Endothelial cell (in vitro differentiated cells): ENCODE measurements around the gene CLEC18C. TPM values are rescaled to one million over a fixed set of nuclear protein-coding genes. Genes with fewer than 3 reads are reported as not detected.

Source experiments
- DNase-seq: peaks from one replicate; pipeline ENCODE4 v3.0.0; 2021; ENCODE audit warnings: low spot score
- H3K27ac Mint-ChIP-seq: one replicate; pipeline ENCODE4 v1.8.0; 2021; ENCODE audit warnings: mixed read lengths, inconsistent platforms; ENCODE audit not compliant: unreplicated experiment
- H3K27me3 Mint-ChIP-seq: one replicate; pipeline ENCODE4 v1.8.0; 2021; ENCODE audit warnings: mild to moderate bottlenecking, moderate library complexity, mixed read lengths, inconsistent platforms; ENCODE audit not compliant: unreplicated experiment
- H3K36me3 Mint-ChIP-seq: one replicate; pipeline ENCODE4 v1.8.0; 2021; ENCODE audit warnings: mild to moderate bottlenecking, low read depth, mixed read lengths, inconsistent platforms; ENCODE audit not compliant: unreplicated experiment
- H3K4me1 Mint-ChIP-seq: one replicate; pipeline ENCODE4 v1.8.0; 2021; ENCODE audit warnings: mild to moderate bottlenecking, mixed read lengths, inconsistent platforms; ENCODE audit not compliant: unreplicated experiment
- H3K4me3 Mint-ChIP-seq: one replicate; pipeline ENCODE4 v1.8.0; 2021; ENCODE audit warnings: mild to moderate bottlenecking, mixed read lengths, inconsistent platforms; ENCODE audit not compliant: unreplicated experiment
- H3K9me3 Mint-ChIP-seq: one replicate; pipeline ENCODE4 v1.8.0; 2021; ENCODE audit warnings: mixed read lengths, inconsistent platforms; ENCODE audit not compliant: unreplicated experiment
- CTCF ChIP-seq: fragments of 200-600 bp; sonication (generic); IDR thresholded peaks from one replicate; pipeline ENCODE4 v1.5.0; 2021; ENCODE audit warnings: antibody characterized with exemption; ENCODE audit not compliant: unreplicated experiment
- total RNA-seq: library from RNA; stranded (reverse); fragmentation: NEBNext Ultra II Directional; extraction: Animal tissue kit (Norgen Biotek cat#: 25700); gene quantifications from one replicate; pipeline ENCODE4 v1.2.1, GENCODE V29; 2021; ENCODE audit not compliant: unreplicated experiment

The CLEC18C gene
- total RNA-seq, 1 donor from 2014 or later = 1.0 TPM

GRCh38 chr16:70157105-70157476 is 16.5 kb upstream of the CLEC18C start:
- Mint-ChIP-seq H3K4me1 (no peaks in the 10 kb centered on the region), H3K27me3 (peaks cover 3% of the 10 kb centered on the region), H3K36me3 (peaks cover 30% of the 10 kb centered on the region), H3K9me3 (no peaks in the 10 kb centered on the region), H3K27ac (no peak overlapping the region), H3K4me3 (peak overlapping the region; percentile 12)
- DNase-seq = no peak
- no peak for TF ChIP-seq CTCF

- no peak for DNase-seq
- H3K27ac Mint-ChIP-seq = no peak overlapping the region
- H3K4me1 Mint-ChIP-seq = no peaks in the 10 kb centered on the region
- H3K27me3 Mint-ChIP-seq = no peaks in the 10 kb centered on the region
- H3K9me3 Mint-ChIP-seq = no peaks in the 10 kb centered on the region
- no peak for TF ChIP-seq CTCF
- peak overlapping the region; percentile 12 for H3K4me3 Mint-ChIP-seq
- peaks cover 24% of the 10 kb centered on the region for H3K36me3 Mint-ChIP-seq
These were observed 15.9 kb upstream of the CLEC18C start for GRCh38 chr16:70157477-70158260.

- H3K27me3 Mint-ChIP-seq = no peaks in the 10 kb centered on the region
- TF ChIP-seq CTCF = no peak
- no peak for DNase-seq
These were observed 15.2 kb upstream of the CLEC18C start for GRCh38 chr16:70158261-70158939.

GRCh38 chr16:70159355-70160348 is 13.9 kb upstream of the CLEC18C start:
- H3K27me3 Mint-ChIP-seq = no peaks in the 10 kb centered on the region
- no peak overlapping the region for H3K4me3 Mint-ChIP-seq
- peaks cover 17% of the 10 kb centered on the region for H3K36me3 Mint-ChIP-seq
- TF ChIP-seq CTCF = no peak
- H3K9me3 Mint-ChIP-seq = no peaks in the 10 kb centered on the region
- no peaks in the 10 kb centered on the region for H3K4me1 Mint-ChIP-seq
- H3K27ac Mint-ChIP-seq = no peak overlapping the region
- no peak for DNase-seq

More at GRCh38 chr16:70158261-70158939, 15.2 kb upstream of the CLEC18C start:
- no peaks in the 10 kb centered on the region for H3K9me3 Mint-ChIP-seq
- no peak overlapping the region for H3K27ac Mint-ChIP-seq
- H3K4me3 Mint-ChIP-seq = no peak overlapping the region
- H3K36me3 Mint-ChIP-seq = peaks cover 18% of the 10 kb centered on the region
- no peaks in the 10 kb centered on the region for H3K4me1 Mint-ChIP-seq
